Stimulated activated CD8-positive, alpha-beta memory T cell treated with anti-CD3 and anti-CD28 coated beads, Interleukin-15, amount 100 ng/mL, for 4 hours (primary cell): ENCODE results near the gene SOHLH1.
"Not testable (repeated sequence)": the region's sequence is repeated elsewhere in the genome, so short reads cannot be mapped to it uniquely, and the experiment has no call there.

Experiments used
- DNase-seq, 2 donors: peaks; one replicate each; pipeline ENCODE4 v3.0.0-alpha.2; 2020; ENCODE audit warnings: low read depth in 2 of 2

SOHLH1 gene

DNA sequence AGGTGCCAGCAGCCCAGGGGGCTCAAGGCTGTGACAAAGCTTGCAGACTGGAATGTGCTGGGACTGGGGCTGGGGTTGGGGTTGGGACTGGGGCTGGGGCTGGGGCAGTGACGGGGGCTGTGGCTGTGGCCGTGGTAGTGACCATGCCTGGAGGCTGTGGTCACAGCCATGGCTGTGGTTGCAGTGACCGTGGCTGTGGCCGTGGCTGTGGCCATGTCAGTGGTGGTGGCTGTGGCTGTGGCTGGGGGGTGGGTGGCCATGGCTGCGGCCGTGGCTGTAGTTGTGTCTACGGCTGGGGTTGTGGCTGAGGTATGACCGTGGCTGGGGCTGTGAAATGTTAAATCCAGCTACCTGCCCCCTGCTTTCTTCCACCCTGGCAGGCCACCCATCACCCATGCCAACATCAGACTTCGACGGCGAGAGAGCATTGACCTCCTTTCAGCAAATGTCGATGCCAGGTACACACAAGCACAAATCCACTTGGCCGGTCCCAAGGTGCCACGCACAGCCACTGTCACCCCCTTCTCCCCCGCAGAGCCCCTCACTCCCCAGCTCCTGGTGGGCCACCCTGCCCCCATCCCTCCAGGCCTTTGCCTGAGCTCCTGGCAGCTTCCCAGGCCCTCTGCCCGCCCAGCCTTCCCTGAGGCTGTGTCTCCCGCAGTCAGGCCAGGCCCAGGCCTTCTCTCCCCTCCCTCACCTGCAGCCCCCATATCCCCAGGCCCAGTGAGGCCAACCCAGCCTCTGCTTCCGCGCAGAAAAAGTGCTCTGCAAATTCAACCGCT lies 20.9 kb downstream of the SOHLH1 start:
- no peak for DNase-seq

DNA sequence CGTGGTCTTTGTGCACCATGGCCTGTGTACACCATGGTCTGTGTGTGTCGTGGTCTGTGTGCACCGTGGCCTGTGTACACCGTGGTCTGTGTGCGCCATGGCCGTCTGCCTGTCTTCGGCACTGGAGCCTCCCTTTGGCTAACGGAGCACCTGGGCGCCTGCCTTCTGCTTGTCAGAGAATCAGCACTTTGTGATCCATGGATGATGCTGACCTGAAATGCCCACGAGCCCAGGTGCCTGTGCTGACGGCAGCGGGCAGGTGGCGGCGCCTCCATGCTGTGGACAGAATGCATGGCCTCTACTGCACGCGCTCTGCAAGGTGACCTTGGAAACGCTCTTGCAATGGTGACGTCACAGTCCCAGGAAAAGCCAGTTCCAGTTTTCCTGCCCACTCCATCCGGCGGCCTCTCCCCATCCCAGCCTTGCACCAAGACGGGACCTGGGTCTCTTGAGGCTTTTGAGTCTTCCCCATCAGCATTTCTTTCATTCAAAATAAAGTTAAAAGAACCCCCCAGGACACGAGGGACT lies 21.6 kb downstream of the SOHLH1 start:
- DNase-seq = no peak

DNA sequence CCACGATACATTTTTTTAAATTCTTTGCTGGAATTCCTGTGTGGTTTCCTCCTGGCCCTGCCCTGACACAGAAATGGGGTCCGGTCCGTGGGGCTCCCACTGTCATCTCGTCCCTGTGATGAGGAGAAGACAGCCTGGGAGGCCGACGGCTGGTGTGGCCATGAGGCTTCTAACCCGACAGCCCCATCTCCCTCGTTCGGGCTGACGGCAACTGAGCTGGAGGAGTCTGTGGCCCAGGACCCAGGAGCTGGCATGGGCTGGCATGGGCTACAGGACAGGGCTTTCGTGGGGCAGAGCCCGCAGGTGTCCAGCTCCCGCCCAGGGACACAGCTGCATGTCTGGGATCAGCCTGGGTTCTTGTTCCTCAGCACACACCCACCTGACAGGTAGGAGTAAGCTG lies 22.4 kb downstream of the SOHLH1 start:
- no peak for DNase-seq

DNA sequence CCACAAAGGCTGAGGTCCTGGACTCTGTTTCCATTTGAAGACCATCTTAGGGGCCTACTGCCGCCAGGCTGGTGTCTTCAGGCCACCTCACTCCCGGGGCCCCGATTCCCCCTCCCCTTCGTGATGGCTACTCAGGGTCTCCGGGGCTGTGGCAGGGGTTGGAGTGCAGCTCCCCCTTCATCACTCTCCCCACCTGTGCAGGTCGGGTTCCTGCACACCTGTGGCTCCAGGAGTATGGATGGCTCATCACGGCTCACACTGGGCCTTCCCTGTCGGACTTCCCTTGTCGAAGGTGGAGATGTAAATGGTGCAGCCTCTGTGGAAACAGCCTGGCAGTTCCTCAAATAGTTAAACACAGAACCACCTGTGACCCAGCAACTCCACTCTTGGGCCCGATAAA lies 24.3 kb downstream of the SOHLH1 start:
- DNase-seq = no peak

DNA sequence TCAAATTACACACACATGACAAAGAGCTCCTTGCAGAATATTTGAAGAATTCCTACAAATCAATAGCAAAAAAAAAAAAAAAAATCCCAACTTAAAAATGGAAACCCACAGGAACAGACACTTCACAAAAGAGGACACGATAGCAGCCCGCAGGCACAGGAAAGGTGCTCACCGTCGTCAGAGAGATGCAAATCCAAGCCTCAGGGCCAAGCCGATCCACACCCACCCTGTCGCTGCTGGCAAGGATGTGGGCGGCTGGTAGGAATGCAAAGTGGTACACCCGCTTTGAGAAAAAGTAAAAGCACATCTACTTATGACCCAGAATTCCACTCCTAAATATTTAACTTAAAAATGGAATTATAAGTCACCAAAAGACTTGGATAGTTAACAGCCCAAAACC lies 25.3 kb downstream of the SOHLH1 start:
- DNase-seq = no peak

DNA sequence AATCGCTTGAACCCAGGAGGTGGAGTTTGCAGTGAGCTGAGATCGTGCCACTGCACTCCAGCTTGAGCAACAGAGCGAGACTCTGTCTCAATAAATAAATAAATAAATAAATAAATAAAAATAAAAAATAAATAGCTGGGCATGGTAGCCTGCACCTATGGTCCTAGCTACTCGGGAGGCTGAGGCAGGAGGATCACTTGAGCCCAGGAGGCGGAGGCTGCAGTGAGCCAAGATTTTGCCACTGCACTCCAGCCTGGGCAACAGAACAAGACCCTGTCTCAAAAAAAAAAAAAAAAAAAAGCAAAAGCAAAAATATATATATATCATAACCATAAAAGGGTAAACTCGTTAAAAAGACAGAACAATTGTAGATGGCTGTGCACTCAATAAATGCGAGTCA lies 26.5 kb downstream of the SOHLH1 start:
- not testable (repeated sequence) for DNase-seq

DNA sequence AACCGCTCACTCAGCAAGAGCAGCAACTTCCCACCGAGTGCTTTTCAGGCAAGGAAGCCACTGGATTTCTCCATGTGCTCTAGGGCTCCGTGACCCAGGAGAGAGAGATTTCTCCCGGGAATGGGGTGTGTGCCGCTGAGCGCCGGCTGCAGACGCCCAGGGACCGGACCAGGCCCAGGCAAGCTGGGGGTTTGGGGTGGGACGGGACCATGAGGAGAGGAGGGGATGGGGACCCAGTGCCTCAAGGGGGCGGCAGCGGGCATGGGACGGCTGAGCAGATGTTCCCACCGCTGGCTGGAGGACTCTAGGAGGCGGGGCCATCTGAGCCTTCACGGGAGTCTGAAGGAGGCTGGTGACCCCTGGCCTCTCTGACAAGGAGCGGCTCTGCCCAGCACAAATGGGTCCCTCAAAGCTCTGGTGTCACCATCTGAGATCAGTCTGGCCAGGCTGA lies 27.7 kb downstream of the SOHLH1 start:
- DNase-seq = no peak

DNA sequence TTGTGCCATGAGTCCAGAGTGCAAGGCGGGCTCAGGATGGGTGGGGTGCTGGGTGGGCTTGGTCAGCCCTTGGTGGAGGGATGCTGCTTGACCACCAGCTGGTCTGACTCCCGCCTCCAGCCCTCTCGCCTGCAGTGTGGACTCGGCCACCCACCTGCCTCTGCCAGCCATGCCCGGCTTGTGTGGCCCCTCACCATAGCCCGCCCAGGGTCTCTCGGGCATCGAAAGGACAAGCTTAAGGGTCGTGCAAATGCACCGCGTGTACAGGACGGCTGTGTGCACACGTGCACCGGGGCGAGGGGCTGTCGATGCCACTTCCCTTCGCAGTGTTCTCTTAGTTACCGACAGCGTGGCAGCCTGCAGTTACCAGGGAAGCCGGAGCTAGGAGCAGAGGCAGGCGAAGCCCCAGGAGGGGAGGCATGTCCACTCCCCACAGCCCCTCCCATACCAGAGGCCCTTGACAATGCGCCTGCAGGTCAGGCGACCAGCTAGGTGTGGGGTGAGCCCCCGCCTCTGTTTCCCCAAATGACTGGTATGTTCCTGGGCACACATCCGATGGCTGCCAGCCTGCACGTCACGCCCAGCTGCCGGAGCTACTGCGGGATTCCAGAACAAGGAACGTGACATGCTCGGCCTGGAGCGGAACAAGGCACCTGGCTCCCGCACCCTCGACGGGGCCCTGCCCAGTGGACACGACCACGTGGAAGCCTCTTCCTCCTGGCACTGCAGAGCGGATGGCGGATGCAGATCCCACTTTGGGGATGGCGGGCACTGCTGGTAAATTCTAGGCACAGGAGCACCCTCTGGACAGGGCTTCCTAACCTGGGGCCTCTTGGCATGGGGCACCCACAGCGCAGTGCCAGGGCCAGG lies 28.3 kb downstream of the SOHLH1 start:
- DNase-seq = no peak

DNA sequence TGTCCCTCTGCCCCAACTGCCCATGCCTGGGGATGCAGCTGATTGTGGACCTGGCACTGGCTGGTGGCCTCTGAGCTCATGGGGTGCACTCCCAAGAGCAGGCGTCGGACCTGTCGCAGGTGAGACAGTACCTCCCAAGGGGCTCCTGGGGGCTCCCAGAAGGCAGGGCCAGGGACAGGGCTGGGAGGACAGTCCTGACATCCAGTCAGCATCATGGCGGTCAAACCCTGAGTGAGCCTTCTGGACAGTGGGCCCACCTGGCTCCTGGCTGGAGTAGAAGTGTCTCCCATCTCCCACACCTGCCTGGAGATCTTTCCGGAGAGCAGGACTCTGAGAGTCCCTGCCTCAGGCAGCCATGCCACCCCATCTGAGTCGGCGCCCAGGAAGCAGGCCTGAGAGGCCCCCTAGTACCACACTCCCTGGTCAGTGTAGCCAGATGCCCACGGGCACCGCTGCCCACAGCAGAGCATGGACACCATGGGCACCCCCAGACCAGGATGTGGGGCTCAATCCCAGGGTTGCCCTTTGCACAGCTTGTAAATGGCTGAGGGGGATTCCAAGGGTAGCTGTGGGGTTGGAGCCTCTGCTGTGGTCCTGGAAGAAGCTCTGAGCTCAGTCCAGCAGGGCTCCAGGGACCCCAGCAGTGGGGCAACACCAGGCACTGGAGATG lies 29.5 kb downstream of the SOHLH1 start:
- no peak for DNase-seq

DNA sequence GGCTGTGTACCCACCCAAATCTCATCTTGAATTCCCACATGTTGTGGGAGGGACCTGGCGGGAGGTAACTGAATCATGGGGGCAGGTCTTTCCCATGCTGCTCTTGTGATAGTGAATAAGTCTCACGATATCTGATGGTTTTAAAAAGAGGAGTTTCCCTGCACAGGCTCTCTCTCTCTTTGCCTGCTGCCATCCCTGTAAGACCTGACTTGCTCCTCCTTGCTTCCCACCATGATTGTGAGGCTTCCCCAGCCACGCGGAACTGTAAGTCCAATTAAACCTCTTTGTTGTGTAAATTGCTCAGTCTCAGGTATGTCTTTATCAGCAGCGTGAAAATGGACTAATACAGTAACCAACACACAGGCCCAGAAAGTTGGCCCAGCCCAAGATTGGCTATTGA lies 30.3 kb downstream of the SOHLH1 start:
- DNase-seq = not testable (repeated sequence)

DNA sequence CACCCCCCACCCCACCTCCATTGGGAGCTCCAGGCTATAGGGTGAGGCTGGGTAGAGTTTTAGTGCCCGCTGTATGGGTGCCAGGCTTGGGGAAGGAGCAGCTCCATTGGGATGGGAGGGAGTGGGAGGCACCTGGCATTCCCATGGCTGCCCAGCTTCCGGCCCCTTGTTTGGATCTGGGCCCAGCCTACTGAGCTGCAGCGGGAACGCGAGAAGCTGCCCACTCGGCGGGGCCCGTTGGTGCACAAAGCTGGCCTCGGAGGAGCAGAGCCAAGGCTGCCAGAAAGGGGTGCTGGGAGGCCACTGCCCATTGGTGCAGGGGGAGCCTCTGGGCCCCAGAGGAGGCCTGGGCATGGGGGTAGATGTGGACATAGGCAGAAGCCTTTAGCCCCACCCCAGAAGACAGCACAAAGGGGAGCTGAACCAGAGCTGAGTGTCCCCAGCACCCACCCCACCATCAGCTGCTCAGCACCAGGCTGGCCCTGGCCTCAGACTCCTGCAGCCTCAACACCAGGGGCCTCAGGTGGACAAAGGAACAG lies 31.7 kb downstream of the SOHLH1 start:
- DNase-seq = no peak

DNA sequence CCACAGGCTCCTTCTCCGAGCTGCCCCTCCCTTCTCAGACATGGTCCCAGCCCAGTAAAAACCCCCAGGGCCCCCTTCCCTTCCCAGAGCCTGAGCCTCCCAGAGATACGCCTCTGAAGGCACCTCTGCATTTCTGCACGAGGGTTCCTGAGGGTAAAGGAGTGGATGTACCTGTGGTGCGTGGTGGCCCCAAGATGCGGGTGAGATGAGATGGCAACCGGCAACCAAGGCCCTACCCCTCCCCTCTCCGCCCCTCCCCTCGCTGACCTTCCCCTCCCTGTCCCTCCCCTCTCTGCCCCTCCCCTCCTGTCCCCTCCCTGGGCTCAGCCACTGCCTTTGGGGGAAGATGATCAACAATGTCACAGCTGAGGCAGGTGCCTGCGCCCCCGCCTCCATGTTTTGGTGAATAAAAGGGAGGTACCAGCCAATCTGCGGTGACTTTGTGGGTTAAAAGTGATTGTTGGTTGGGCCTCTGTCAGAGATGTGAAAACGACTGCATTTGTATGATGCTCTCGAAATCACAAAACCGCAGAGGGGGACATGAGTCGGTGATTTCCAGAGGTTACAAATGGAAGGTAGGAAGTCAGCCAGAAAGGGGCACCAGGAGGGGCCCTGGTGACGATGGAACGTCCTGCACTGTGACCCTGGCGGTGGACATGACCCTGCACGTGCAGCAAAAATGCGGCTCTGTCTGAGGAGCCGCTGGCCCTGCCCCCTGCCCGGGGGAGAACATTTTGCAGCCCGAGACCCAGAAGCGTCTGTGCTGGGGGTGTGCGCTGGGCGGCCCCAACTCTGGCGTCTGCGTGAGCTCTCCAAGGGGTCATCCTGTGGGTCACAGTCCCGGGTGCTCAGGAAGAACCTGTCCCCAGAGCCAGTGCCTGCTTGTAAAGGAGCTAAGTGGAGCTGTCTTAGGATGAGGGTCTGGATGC lies 32.5 kb downstream of the SOHLH1 start:
- DNase-seq = no peak

DNA sequence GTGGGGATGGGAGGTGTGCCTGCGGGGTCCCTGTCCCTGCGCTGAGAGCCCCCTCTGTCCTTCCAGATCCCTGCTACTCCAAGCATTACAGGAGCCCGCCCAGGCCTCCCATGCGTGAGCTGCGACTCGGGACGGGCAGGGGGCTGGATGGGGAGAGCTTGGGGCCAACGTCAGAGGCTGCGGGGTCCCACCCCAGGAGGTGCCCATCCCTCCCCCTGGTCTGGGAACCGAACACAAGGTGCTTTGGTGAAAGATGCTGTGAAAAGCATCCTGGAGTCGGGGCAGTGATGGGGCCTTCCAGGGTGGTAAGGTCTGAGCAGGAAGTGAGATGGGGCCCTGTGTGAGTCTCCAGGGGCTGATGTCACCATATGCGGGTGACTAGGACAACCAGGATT lies 33.5 kb downstream of the SOHLH1 start:
- DNase-seq = no peak

DNA sequence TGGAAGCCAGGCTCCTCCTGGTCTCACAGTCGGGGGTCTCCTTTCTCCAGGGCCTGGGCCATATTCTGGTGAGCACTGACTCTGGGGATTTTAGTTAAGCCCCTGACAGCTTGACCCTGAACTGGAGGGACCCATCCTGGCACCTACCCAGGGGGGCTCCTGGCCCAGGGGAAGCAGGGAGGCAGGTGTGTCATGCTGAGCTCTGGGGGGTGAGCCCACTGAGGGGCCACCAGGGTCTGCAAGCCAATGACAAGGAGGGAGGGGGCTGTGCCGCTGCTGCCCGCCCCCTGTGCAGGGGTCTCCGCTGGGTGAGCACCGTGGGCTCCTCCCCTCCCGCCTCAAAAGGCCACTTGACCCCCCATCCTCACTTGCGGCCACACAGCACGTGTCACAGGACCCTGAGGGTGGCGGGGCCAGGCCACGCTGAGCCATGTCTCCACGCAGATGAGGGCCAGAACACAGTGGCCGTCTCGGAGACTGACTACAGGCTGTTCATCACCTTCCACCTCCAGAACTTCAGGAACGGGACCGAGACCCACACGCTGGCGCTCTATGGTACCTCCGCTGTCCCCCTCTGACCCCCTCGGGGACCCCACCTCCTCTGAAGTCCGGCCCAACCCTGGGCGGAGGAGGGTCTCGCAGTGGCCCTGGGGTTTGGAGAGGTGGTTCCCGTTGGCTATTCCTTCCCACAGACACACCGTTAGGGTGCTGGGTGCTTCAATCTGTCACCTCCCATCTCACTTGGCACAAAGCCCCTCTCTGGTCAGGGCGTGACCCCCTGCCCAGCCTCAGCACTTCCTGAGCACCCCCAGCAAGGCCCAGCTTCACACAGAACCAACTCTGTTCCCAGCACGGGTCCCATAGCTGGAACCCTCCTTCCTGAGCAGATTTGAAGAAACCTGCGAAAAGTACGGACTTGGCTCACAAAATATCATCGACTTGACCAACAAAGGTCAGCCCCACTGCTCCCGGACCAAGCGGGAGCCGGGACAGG lies 34.2 kb downstream of the SOHLH1 start:
- DNase-seq = no peak

DNA sequence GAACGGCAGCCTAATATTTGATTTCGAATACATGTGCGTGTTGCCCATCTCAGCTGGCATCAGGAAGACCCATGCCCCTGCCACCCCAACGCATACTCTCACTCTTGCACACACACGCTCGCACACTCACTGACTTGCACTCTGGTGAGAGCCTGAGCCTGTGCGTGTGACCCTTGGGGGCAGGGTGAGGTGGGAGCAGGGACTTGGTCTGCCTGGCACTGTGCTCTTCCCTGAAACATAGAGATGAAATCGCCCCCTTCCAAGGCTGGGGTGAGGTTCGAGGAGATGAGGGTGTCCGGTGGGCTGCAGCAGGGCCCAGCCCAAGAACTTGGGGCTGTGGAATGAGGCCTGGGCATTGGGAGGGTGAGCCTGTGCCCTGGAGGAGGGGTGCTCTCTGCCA lies 35.0 kb downstream of the SOHLH1 start:
- DNase-seq = no peak

DNA sequence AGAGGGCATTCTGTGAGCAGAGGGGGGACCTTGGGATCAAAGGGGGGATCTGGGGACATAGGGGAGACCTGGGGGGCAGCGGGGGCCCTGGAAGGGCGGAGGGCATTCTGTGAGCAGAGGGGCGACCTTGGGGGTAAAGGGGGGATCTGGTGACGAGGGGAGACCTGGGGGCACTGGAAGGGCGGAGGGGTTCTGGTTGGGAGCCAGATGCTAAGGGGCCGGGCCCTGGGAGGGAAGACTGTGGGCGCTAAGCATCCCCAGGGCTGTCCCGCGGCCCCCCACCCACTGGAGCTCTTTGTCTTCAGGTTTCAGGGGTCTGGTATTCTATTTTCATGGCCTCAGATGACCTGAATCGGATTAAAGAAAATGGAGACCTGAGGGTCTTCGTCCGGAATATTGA lies 35.4 kb downstream of the SOHLH1 start:
- no peak for DNase-seq

DNA sequence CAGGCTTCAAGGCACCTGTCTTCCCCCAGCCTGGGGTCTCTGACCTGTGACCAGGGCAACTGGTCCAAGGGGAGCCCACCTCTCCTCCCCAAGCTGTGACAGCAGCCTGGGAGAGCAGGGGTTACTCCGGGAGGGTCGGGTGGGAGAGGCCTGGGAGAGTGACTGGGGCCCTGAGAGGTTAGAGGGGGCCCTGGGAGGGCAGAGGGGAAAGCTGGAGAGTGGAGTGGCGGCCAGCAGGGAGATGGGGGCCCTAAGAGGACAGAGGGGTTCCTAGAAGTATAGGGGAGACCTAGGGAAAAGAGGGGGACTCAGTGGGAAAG lies 35.9 kb downstream of the SOHLH1 start:
- DNase-seq = no peak

DNA sequence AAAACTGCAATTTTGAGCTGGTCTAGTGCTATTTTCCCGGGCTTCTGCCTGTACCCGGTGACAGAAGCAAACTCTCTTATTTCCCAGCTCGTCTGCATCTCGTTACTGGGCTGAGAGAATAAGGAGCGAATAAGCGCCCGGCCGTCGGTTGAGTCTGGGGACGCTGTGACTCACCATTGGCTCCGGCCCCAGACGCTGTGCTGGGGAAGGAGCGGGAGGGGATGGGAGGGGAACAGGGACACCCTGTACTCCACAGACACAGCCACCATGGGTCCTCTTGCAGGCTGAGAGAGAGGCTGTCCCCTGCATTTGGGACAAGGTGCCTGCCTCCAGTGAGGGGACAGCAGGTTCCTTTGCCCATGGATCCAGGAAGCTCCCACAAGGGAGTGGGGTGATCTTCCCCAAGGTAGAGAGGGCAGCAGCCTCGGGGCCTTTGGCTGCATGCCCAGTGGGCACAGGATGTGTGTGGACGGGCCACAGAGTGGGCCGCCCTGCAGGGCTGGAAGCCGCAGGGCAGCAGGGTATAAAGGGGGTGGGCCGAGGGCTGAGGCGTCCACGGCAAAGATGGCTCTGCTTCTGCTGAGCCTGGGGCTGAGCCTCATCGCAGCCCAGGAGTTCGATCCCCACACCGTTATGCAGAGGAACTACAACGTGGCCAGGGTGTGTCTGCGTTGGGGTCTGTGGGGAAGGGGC lies 36.4 kb downstream of the SOHLH1 start, which contains the start of gene LCN9:
TSS of gene LCN9 (plus strand) at position 552 of the 693 bp plus-strand sequence. CDS start at position 565, 13 bp downstream.
- DNase-seq = no peak
